ENCODE results near the gene TMIE. TPM values are rescaled to one million over a fixed set of nuclear protein-coding genes. Genes with fewer than 3 reads are reported as not detected.

Gene TMIE
- total and polyA plus RNA-seq, 2 of the 8 experiments (the other 6 are each of a cell fraction or from before 2014, with no cell fraction given), result 0.45 to 0.67 TPM

- TF ChIP-seq CHD7 (IDR thresholded peaks at IDR 0.05; ENCODE audit: insufficient replicate concordance, low read length), result no peak
- no peak for TF ChIP-seq NANOG (IDR thresholded peaks at IDR 0.05; ENCODE audit: insufficient read depth, low read depth, low read length, poor library complexity, severe bottlenecking)
- no peak for TF ChIP-seq RBBP5 (IDR thresholded peaks at IDR 0.05; ENCODE audit: borderline replicate concordance, low read depth, low read length)
- TF ChIP-seq POLR2AphosphoS5 (IDR thresholded peaks at IDR 0.05; ENCODE audit: low read depth, low read length), result no peak
- TF ChIP-seq BACH1 (IDR thresholded peaks at IDR 0.05; ENCODE audit: low read length), result no peak
- no peak for TF ChIP-seq CTBP2 (IDR thresholded peaks at IDR 0.05; ENCODE audit: borderline replicate concordance, insufficient read depth, insufficient read length, low read length)
- TF ChIP-seq CREB1 (IDR thresholded peaks at IDR 0.05), result no peak
- TF ChIP-seq TEAD4 (IDR thresholded peaks at IDR 0.05; ENCODE audit: low read depth, low read length), result no peak
- no peak for TF ChIP-seq SRF (IDR thresholded peaks at IDR 0.05; ENCODE audit: low read depth, low read length)
- no peak for TF ChIP-seq KDM5A (IDR thresholded peaks at IDR 0.05; ENCODE audit: low read length)
- TF ChIP-seq SP4 (IDR thresholded peaks at IDR 0.05; ENCODE audit: low read length), result no peak
Observed at GRCh38 chr3:46702246-46703012, 1.2 kb downstream of the TMIE start (continued).
